CD4-positive, alpha-beta T cell treated with Interleukin-10 for 1 hour (primary cell): ENCODE results near the gene BRD3.

Experiments used
- DNase-seq: peaks from one replicate; pipeline ENCODE4 v3.0.0-alpha.2; 2020

The BRD3 gene

GRCh38 chr9:134053941-134054761, 13.7 kb downstream of the BRD3 start:
- no peak for DNase-seq

- DNase-seq: no peak
Measured at GRCh38 chr9:134053401-134053871, 14.4 kb downstream of the BRD3 start.

- DNase-seq: no peak
Measured at GRCh38 chr9:134052941-134053340, 14.9 kb downstream of the BRD3 start.

GRCh38 chr9:134052491-134052890, 15.3 kb downstream of the BRD3 start:
- DNase-seq: no peak

GRCh38 chr9:134051319-134051718, 16.5 kb downstream of the BRD3 start:
- DNase-seq: no peak

- DNase-seq: no peak
Measured at GRCh38 chr9:134050726-134051125, 17.1 kb downstream of the BRD3 start.

- no peak for DNase-seq
Measured at GRCh38 chr9:134049772-134050588, 17.8 kb downstream of the BRD3 start.

- DNase-seq: no peak
Measured at GRCh38 chr9:134049236-134049635, 18.6 kb downstream of the BRD3 start.

- DNase-seq: no peak
Measured at GRCh38 chr9:134048582-134048968, 19.3 kb downstream of the BRD3 start.

- DNase-seq: no peak
Measured at GRCh38 chr9:134047868-134048581, 19.8 kb downstream of the BRD3 start.

GRCh38 chr9:134046894-134047681, 20.7 kb downstream of the BRD3 start:
- DNase-seq: no peak

- no peak for DNase-seq
Measured at GRCh38 chr9:134045841-134046544, 21.8 kb downstream of the BRD3 start.

GRCh38 chr9:134044944-134045343, 22.9 kb downstream of the BRD3 start:
- DNase-seq: no peak

GRCh38 chr9:134043531-134043988, 24.3 kb downstream of the BRD3 start:
- DNase-seq: no peak

- DNase-seq: no peak
Measured at GRCh38 chr9:134041649-134041962, 26.2 kb downstream of the BRD3 start.

GRCh38 chr9:134040781-134041648, 26.8 kb downstream of the BRD3 start:
- no peak for DNase-seq

GRCh38 chr9:134040176-134040565, 27.7 kb downstream of the BRD3 start:
- DNase-seq: no peak

- no peak for DNase-seq
Measured at GRCh38 chr9:134039386-134040175, 28.2 kb downstream of the BRD3 start.

GRCh38 chr9:134037641-134038040, 30.2 kb downstream of the BRD3 start:
- no peak for DNase-seq

- no peak for DNase-seq
Measured at GRCh38 chr9:134036130-134036529, 31.7 kb downstream of the BRD3 start.
